ENCODE data around the gene ERCC6L2.

DNA sequence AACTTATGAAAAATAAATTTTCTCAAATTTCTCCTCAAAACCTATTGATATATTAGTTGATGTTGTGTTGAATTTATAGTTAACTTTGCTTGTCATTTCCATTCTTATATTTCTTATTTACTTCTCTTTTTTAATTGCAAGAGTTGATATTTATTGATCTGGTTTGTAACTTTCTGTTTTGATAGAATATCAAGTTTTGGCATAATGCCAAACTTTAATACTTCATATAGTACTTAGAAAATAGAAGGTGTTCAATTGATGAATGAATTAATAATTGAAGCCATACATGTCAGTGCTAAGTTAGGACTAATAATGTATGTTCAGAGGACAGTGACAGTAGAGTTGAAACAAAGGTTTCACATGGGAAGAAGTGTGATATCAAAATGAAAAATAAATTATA is 27.9 kb downstream of the ERCC6L2 start:
- TF ChIP-seq, protein P1, sequence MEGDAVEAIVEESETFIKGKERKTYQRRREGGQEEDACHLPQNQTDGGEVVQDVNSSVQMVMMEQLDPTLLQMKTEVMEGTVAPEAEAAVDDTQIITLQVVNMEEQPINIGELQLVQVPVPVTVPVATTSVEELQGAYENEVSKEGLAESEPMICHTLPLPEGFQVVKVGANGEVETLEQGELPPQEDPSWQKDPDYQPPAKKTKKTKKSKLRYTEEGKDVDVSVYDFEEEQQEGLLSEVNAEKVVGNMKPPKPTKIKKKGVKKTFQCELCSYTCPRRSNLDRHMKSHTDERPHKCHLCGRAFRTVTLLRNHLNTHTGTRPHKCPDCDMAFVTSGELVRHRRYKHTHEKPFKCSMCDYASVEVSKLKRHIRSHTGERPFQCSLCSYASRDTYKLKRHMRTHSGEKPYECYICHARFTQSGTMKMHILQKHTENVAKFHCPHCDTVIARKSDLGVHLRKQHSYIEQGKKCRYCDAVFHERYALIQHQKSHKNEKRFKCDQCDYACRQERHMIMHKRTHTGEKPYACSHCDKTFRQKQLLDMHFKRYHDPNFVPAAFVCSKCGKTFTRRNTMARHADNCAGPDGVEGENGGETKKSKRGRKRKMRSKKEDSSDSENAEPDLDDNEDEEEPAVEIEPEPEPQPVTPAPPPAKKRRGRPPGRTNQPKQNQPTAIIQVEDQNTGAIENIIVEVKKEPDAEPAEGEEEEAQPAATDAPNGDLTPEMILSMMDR (IDR thresholded peaks at IDR 0.05; ENCODE audit: low read length), result no peak
- no peak for TF ChIP-seq EZH2 (IDR thresholded peaks at IDR 0.05; ENCODE audit: borderline replicate concordance, low read length)

All from OCI-LY1 (cell line).